Measurements from ENCODE around the gene MACROD2.

The MACROD2 gene

GRCh38 chr20:14883324-14883723 lies 888.0 kb downstream of the MACROD2 start:
- H3K36me3 ChIP-seq = no peaks in the 10 kb centered on the region
- DNase-seq = no peak
- no peaks in the 10 kb centered on the region; the same call in 1 of the 2 replicates for H3K4me1 ChIP-seq
- TF ChIP-seq CTCF (IDR thresholded peaks at IDR 0.05; ENCODE audit: low read depth, low read length) = no peak
- no peaks in the 10 kb centered on the region for H3K9me3 ChIP-seq
- no peak overlapping the region for H3K4me3 ChIP-seq (ENCODE audit: low read depth, low read length)
- no peaks in the 10 kb centered on the region for H3K27me3 ChIP-seq

DNA sequence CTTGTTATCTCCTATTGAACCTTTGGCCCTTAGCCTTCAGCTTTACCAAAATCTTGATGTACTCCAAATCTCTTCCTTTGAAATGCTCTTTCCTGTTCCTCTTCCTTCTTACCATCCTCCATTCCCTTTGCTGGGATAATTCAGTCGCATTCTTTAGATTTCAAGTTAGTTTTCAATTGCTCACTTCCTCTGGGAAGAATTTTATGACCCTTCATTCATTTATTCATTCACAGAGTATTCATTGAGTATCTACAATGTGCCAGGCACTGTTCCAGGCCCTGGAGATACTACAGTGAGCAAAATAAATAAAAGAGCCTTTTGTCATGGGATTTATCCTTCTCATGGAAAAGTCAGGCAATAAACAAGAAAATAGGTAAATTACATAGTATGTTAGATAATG lies 890.3 kb downstream of the MACROD2 start:
- TF ChIP-seq CTCF (IDR thresholded peaks at IDR 0.05; ENCODE audit: low read depth, low read length) = no peak
- H3K4me3 ChIP-seq (ENCODE audit: low read depth, low read length) = no peak overlapping the region
- DNase-seq = no peak
- H3K4me1 ChIP-seq = peaks cover 17% of the 10 kb centered on the region
- H3K27me3 ChIP-seq = no peaks in the 10 kb centered on the region
- H3K36me3 ChIP-seq = no peaks in the 10 kb centered on the region
- H3K9me3 ChIP-seq = no peaks in the 10 kb centered on the region

GRCh38 chr20:14888134-14888533 lies 892.8 kb downstream of the MACROD2 start:
- H3K4me3 ChIP-seq (ENCODE audit: low read depth, low read length) = no peak overlapping the region
- H3K36me3 ChIP-seq = no peaks in the 10 kb centered on the region
- H3K27me3 ChIP-seq = no peaks in the 10 kb centered on the region
- TF ChIP-seq CTCF (IDR thresholded peaks at IDR 0.05; ENCODE audit: low read depth, low read length) = no peak
- peak; percentile 73 for DNase-seq
- H3K9me3 ChIP-seq = no peaks in the 10 kb centered on the region
- peaks cover 17% of the 10 kb centered on the region for H3K4me1 ChIP-seq

GRCh38 chr20:14889496-14890255 lies 894.4 kb downstream of the MACROD2 start:
- TF ChIP-seq CTCF (IDR thresholded peaks at IDR 0.05; ENCODE audit: low read depth, low read length) = no peak
- peak; percentile 12 for DNase-seq
- no peak overlapping the region for H3K4me3 ChIP-seq (ENCODE audit: low read depth, low read length)
- H3K4me1 ChIP-seq = peaks cover 17% of the 10 kb centered on the region
- no peaks in the 10 kb centered on the region for H3K27me3 ChIP-seq
- H3K36me3 ChIP-seq = no peaks in the 10 kb centered on the region
- no peaks in the 10 kb centered on the region for H3K9me3 ChIP-seq

DNA sequence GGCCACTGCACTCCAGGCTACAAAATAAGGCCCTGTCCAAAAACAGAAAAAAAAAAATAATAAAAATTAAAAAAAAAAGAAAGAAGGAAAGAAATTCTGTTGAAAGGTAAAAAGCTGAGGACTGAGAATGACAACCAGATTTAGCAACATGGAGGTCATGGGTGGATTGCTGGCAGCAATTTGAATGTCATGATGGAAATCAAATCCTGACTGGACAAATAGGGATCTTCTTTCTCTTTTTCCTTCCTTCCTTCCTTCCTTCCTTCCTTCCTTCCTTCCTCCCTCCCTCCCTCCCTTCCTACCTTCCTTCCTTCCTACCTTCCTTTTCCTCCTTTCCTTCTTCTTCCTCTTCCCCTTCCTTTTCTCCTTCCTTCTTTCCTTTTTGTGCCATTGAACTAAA lies 895.4 kb downstream of the MACROD2 start:
- DNase-seq = no peak

More for the DNA sequence above, 895.4 kb downstream of the MACROD2 start:
- H3K4me3 ChIP-seq (ENCODE audit: low read depth, low read length) = no peak overlapping the region
- TF ChIP-seq CTCF (IDR thresholded peaks at IDR 0.05; ENCODE audit: low read depth, low read length) = no peak
- no peaks in the 10 kb centered on the region for H3K27me3 ChIP-seq
- H3K4me1 ChIP-seq = peaks cover 20% of the 10 kb centered on the region
- H3K36me3 ChIP-seq = no peaks in the 10 kb centered on the region
- H3K9me3 ChIP-seq = no peaks in the 10 kb centered on the region
